HepG2 (cell line): ENCODE measurements around the gene PDE2A. TPM values are rescaled to one million over a fixed set of nuclear protein-coding genes. Genes with fewer than 3 reads are reported as not detected.

Experiments
- ATAC-seq: fragments of 200-7000 bp; cut with Tn5 transposase; 3 replicates; pipeline ENCODE4 v1.9.1; 2020; ENCODE audit warnings: mild to moderate bottlenecking, moderate library complexity
- BruUV-seq: library from RNA; stranded (reverse); fragments of 400-500 nt; replicated peaks from 2 replicates; lab custom pipeline; 2021; lab: Mats Ljungman, UMichigan
- CTCF ChIA-PET: fragments of 300-600 bp; formaldehyde crosslinking; extraction: SDS; loops from one replicate; lab custom pipeline; 2021; ENCODE audit warnings: low total read pairs, inconsistent platforms, low intra/inter-chr PET ratio; lab: Yijun Ruan, JAX
- POLR2A ChIA-PET: fragments of 350-600 bp; sonication (Branson Sonifier 250); formaldehyde crosslinking; loops from one replicate; lab custom pipeline; 2020; ENCODE audit warnings: antibody characterized with exemption, inconsistent platforms; lab: Yijun Ruan, JAX
- DNase-seq: peaks from one replicate; pipeline ENCODE4 v3.0.0-alpha.2; 2015; ENCODE audit warnings: low spot score
- FAIRE-seq: peaks from 3 replicates; lab custom pipeline; 2011; peaks lifted over from hg19 to GRCh38; lab: Jason Lieb, UNC
- H2AFZ ChIP-seq: one replicate; pipeline ENCODE4 v1.6.1; 2011; ENCODE audit warnings: low read length, inconsistent platforms
- H3K27ac ChIP-seq: fragments of 300-600 bp; 3 replicates; pipeline ENCODE4 v1.8.0; 2011; ENCODE audit warnings: mixed run types, mild to moderate bottlenecking, mixed read lengths, low read length, inconsistent platforms; ENCODE audit not compliant: insufficient read depth; ENCODE audit errors: extremely low read length
- H3K27me3 ChIP-seq, 2 experiments: fragments of 200-600 bp in 1 of 2; 2 replicates in 1 of 2; 3 replicates in 1 of 2; pipeline versions ENCODE4 v1.6.0 to v1.8.0; 2011; ENCODE audit warnings: low read length in 2 of 2, mild to moderate bottlenecking in 2 of 2, moderate library complexity in 2 of 2, inconsistent platforms in 1 of 2; ENCODE audit not compliant: insufficient read depth in 2 of 2, control insufficient read depth in 1 of 2
- H3K36me3 ChIP-seq, 2 experiments: fragments of 200-600 bp in 1 of 2; replicated peaks in 1 of 2; 2 replicates in 1 of 2; 3 replicates in 1 of 2; pipeline versions ENCODE4 v1.5.1 to v1.8.0; 2011; ENCODE audit warnings: low read length in 2 of 2, inconsistent platforms in 1 of 2; ENCODE audit not compliant: insufficient read depth in 2 of 2, control insufficient read depth in 1 of 2
- H3K4me1 ChIP-seq: 2 replicates; pipeline ENCODE4 v1.5.1; 2012; ENCODE audit warnings: low read length, inconsistent platforms; ENCODE audit not compliant: insufficient read depth
- H3K4me2 ChIP-seq: 2 replicates; pipeline ENCODE4 v1.6.0; 2011; ENCODE audit warnings: low read depth, low read length, inconsistent platforms
- H3K4me3 ChIP-seq, 3 experiments: fragments of 200-600 bp in 1 of 3; sonication (generic), shearing (Covaris generic) in 1 of 3; replicated peaks in 1 of 3; 2 replicates each; pipeline ENCODE4 v1.5.1; 2011 to 2016; ENCODE audit warnings: low read length in 3 of 3, inconsistent platforms in 2 of 3, low read depth in 2 of 3, mild to moderate bottlenecking in 2 of 3, control low read depth in 1 of 3, mixed read lengths in 1 of 3; ENCODE audit not compliant: insufficient read depth in 1 of 3
- H3K79me2 ChIP-seq: one replicate; pipeline ENCODE4 v1.6.1; 2011; ENCODE audit warnings: low read length, inconsistent platforms; ENCODE audit not compliant: insufficient read depth
- H3K9ac ChIP-seq: 2 replicates; pipeline ENCODE4 v1.6.0; 2011; ENCODE audit warnings: mild to moderate bottlenecking, low read depth, low read length, inconsistent platforms; ENCODE audit not compliant: insufficient read depth
- H3K9me3 ChIP-seq: 2 replicates; pipeline ENCODE4 v1.5.1; 2012; ENCODE audit warnings: mild to moderate bottlenecking, low read length
- H4K20me1 ChIP-seq: 2 replicates; pipeline ENCODE4 v1.6.0; 2011; ENCODE audit warnings: inconsistent platforms, mild to moderate bottlenecking, low read length, moderate library complexity; ENCODE audit not compliant: insufficient read depth
- CSRNP1 ChIP-seq: sonication (generic); formaldehyde crosslinking; IDR thresholded peaks from 2 replicates; pipeline ENCODE4 v1.8.1; 2023; ENCODE audit warnings: mild to moderate bottlenecking, missing genetic modification reagents
- MATR3 ChIP-seq: sonication (generic); formaldehyde crosslinking; IDR thresholded peaks from 2 replicates; pipeline ENCODE4 v1.4.0; 2020; ENCODE audit warnings: missing genetic modification reagents
- PAX8 ChIP-seq: sonication (generic); formaldehyde crosslinking; IDR thresholded peaks from 2 replicates; pipeline ENCODE4 v1.8.0; 2022; ENCODE audit warnings: mild to moderate bottlenecking, missing genetic modification reagents, borderline replicate concordance
- TAF1 ChIP-seq: sonication (generic); formaldehyde crosslinking; IDR thresholded peaks from 2 replicates; pipeline ENCODE4 v1.4.0; 2020; ENCODE audit warnings: missing genetic modification reagents
- ZBTB33 ChIP-seq: sonication (generic); formaldehyde crosslinking; IDR thresholded peaks from 2 replicates; pipeline ENCODE4 v1.4.0; 2020; ENCODE audit warnings: missing genetic modification reagents
- ZNF235 ChIP-seq: sonication (generic); formaldehyde crosslinking; IDR thresholded peaks from 2 replicates; pipeline ENCODE4 v1.8.1; 2023; ENCODE audit warnings: mild to moderate bottlenecking, missing genetic modification reagents, borderline replicate concordance
- ZNF547 ChIP-seq: sonication (generic); formaldehyde crosslinking; IDR thresholded peaks from 2 replicates; pipeline ENCODE4 v1.5.1; 2020; ENCODE audit warnings: mild to moderate bottlenecking, missing genetic modification reagents
- ZNF629 ChIP-seq: sonication (generic); formaldehyde crosslinking; conservative IDR thresholded peaks from 2 replicates; pipeline ENCODE4 v1.5.0; 2020; ENCODE audit warnings: missing genetic modification reagents
- ZNF687 ChIP-seq: sonication (generic); formaldehyde crosslinking; IDR thresholded peaks from 2 replicates; pipeline ENCODE4 v1.5.1; 2020; ENCODE audit warnings: mild to moderate bottlenecking, missing genetic modification reagents, moderate library complexity
- WGBS: methylation state at CpG from one replicate; pipeline ENCODE4 v1.1.6; 2017; ENCODE audit warnings: low lambda C conversion rate; 5-methylcytosine and 5-hydroxymethylcytosine counted together
- in situ Hi-C: cut with HindIII; loops from 2 replicates; pipeline ENCODE4 v1.10.0; 2017; ENCODE audit warnings: low pct_unique_long_range_greater_than_20kb; ENCODE audit not compliant: extremely low pct_ligation_motif_present
- intact Hi-C: fragments of 100-400 bp; cut with micrococcal nuclease; formaldehyde crosslinking; loops from one replicate; pipeline ENCODE4 v1.10.0; 2022; ENCODE audit not compliant: unreplicated experiment
- polyA plus RNA-seq, 8 experiments: library from polyadenylated mRNA; depleted of rRNA in 3 of 8; stranded (reverse) in 7 of 8; unstranded in 1 of 8; fragments of >200 nt; fragmentation: Illumina TruSeq in 4 of 8; extraction: Trizol in 4 of 8; gene quantifications; 2 replicates each; pipeline versions ENCODE4 v1.2.1 to v1.2.3, GENCODE V29; 2011 to 2016; ENCODE audit warnings: low read depth in 4 of 8, missing spikeins in 1 of 8, mixed read lengths in 1 of 8; ENCODE audit not compliant: insufficient read depth in 1 of 8
- total RNA-seq, 5 experiments: library from RNA; depleted of rRNA; stranded (reverse); fragments of >200 nt; fragmentation: Illumina TruSeq; extraction: Trizol; gene quantifications; 2 replicates each; pipeline ENCODE4 v1.2.3, GENCODE V29; 2016; ENCODE audit warnings: low read depth in 1 of 5

PDE2A gene
- total and polyA plus RNA-seq, 2 of the 13 experiments (the other 11 are each of a cell fraction or from before 2014, with no cell fraction given): 3.1 TPM; not detected in 1

- TF ChIP-seq PAX8 (CRISPR knock-in tag) (no peak), ZNF547 (CRISPR knock-in tag) (no peak), TAF1 (CRISPR knock-in tag) (no peak), ZNF235 (CRISPR knock-in tag) (no peak), MATR3 (CRISPR knock-in tag) (no peak)
These were observed 30.6 kb upstream of the PDE2A start (continued) for GRCh38 chr11:72704783-72705265.

- ChIA-PET POLR2A (no interaction called here), CTCF (no interaction called here)
- H3K9me3 ChIP-seq: no peaks in the 10 kb centered on the region
- H4K20me1 ChIP-seq: no peaks in the 10 kb centered on the region
- intact Hi-C loops (no loop called here), in situ Hi-C loops (no loop called here)
- WGBS: 97% methylated on average over 7 of the region's 13 CpGs
- H3K36me3 ChIP-seq: peaks cover 46 to 85% of the 10 kb centered on the region in 2 experiments
- H3K27me3 ChIP-seq: no peaks in the 10 kb centered on the region
- H3K27ac ChIP-seq: no peak overlapping the region
- ATAC-seq: no peak
- FAIRE-seq: no peak
- H3K9ac ChIP-seq: no peak overlapping the region
- no peak overlapping the region for H3K4me2 ChIP-seq
- no peak overlapping the region for H2AFZ ChIP-seq
- H3K4me1 ChIP-seq: no peaks in the 10 kb centered on the region
- no TSS peak for BruUV-seq
- peak; percentile 93 for TF ChIP-seq ZBTB33 (CRISPR knock-in tag)
- TF ChIP-seq CSRNP1 (CRISPR knock-in tag): no peak
- 0 out of 2 replicates have a peak, but pooled peaks have one; percentile 11 for TF ChIP-seq ZNF687 (CRISPR knock-in tag)
- 0 out of 2 replicates have a peak, but pooled peaks have one; percentile 8 for TF ChIP-seq ZNF629 (CRISPR knock-in tag)
- TF ChIP-seq, all 625 proteins: peak for 3
- DNase-seq: no peak
- no peak overlapping the region for H3K4me3 ChIP-seq
- H3K79me2 ChIP-seq: no peaks in the 10 kb centered on the region
These were observed 30.0 kb upstream of the PDE2A start for GRCh38 chr11:72704028-72704782.
